Muscle of back (tissue), 13 donors: Measurements from ENCODE around the gene PTPRCAP. TPM values are rescaled to one million over a fixed set of nuclear protein-coding genes. Genes with fewer than 3 reads are reported as not detected.
"Not testable (repeated sequence)": the region's sequence is repeated elsewhere in the genome, so short reads cannot be mapped to it uniquely, and the experiment has no call there.

Source experiments
- DNase-seq, 3 donors: peaks; one replicate each; pipeline versions ENCODE4 v3.0.0 to v3.0.0-alpha.2; 2013
- long read RNA-seq, 9 donors: transcript quantifications; one replicate each; lab custom pipeline, GENCODE V29; 2026
- polyA plus RNA-seq, 10 donors: library from polyadenylated mRNA; unstranded; fragments of 120-200 nt; gene quantifications; one replicate each; pipeline ENCODE4 v1.2.1, GENCODE V29; 2013; ENCODE audit not compliant: insufficient read length in 10 of 10

PTPRCAP gene, protein sequence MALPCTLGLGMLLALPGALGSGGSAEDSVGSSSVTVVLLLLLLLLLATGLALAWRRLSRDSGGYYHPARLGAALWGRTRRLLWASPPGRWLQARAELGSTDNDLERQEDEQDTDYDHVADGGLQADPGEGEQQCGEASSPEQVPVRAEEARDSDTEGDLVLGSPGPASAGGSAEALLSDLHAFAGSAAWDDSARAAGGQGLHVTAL
- polyA plus RNA-seq: 1 to 10 TPM in 6 of 10 donors, under 1 TPM in 3, not detected in 1; 0.53 to 9.5 (median 1.2) TPM
- long read RNA-seq, donor 1: 0 reads
- long read RNA-seq, donor 2: 0 reads
- long read RNA-seq, donor 3: 0 reads
- long read RNA-seq, donor 4: 0 reads
- long read RNA-seq, donor 5, partial matches to known transcripts: 0 of 1 reads
- long read RNA-seq, donor 5, other reads (novel, unspliced or antisense): 0 of 1 reads
- long read RNA-seq, donor 6, partial matches to known transcripts: 0 of 1 reads
- long read RNA-seq, donor 6, other reads (novel, unspliced or antisense): 0 of 1 reads
- long read RNA-seq, donor 7, partial matches to known transcripts: 0 of 1 reads
- long read RNA-seq, donor 7, other reads (novel, unspliced or antisense): 0 of 1 reads
- long read RNA-seq, donor 8: 0 reads
- long read RNA-seq, donor 9: 0 reads

DNA sequence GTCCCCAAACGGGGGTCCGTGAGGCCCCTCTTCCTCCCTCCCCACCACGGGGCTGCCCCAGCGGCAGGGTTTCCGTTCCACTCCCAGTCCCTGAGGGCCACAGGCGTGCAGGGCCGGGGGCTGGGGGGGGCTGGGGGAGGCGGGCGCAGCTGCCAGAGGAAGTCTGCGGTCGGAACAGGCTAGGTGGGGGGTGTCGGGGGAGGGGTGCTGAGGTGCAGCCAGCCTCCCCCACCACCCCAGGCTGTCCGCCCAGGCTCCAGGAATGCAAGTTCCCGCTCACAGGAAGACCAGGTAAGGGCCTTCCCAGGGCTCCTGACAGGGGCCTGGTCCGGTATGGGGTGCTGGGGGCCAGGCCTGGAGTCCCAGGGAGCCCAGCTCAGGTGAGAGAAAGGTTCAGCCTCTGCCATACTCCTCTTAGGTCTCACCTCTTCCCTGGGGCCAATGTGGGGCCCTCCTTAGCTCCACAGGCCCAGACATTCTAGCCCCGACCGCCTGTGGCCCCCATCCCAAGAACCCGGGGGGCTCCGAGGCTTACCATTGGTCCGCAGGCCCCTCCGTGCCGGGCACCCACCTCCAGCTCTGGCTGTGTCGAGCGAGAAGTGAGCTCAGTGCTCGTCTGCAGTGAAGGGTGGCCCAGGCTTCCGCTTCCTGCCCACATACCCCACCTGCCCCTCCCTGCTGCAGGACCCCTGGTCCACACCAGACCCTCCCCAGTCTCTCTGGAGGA, at the start of gene PTPRCAP:
PTPRCAP (minus strand) TSS at position 601 of the 727 bp plus-strand sequence; CDS start at position 538, 63 bp downstream.
- DNase-seq: peak in 1 of 3 donors; percentile 21

DNA sequence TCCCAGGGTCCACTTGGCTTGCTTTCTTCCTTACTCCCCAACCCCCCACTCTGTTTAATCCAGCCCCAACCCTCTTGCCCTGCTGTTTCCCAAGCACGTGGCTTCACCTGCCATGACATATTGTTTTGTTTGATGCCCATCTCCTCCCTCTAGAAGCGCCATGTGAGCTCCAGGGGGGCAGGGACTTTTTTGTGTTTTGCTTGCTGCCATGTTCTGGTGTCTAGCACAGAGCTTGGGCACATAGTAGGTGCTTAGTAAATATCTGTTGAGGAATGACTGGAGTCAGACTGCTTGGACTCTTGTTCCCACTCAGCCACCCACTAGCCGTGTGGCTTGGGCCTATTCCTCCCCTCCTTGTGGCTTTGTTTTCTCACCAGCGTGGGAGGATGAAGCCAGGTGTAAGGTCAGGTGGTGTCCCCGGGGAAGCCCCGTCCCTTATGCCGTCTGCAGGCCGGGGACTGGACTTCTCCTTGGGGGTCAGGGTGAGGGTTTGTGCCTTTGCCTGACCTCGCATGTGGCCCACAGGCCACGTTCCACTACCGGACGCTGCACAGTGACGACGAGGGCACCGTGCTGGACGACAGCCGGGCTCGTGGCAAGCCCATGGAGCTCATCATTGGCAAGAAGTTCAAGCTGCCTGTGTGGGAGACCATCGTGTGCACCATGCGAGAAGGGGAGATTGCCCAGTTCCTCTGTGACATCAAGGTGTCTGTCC, 49.2 kb upstream of the PTPRCAP start:
- DNase-seq: no peak

DNA sequence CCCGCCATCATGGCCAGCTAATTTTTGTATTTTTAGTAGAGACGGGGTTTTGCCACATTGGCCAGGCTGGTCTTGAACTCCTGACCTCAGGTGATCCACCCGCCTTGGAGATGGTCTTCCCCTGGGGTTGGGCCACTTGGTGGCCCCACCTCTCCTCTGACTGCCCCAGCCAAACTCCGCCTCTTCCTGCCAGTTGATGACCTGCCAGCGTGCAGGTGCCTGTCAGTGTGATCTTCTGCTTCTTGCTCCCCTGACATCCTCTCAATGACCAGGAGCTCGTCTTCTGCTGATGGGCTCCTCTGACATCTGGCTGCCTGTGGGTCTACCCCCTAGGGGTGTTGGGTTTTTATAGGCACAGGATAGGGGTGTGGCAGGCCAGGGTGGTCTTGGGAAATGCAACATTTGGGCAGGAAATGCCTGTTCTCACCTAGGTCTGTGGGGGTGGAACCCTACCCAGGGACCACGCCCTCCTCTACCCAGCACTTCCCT, 48.4 kb upstream of the PTPRCAP start:
- DNase-seq: not testable (repeated sequence)

DNA sequence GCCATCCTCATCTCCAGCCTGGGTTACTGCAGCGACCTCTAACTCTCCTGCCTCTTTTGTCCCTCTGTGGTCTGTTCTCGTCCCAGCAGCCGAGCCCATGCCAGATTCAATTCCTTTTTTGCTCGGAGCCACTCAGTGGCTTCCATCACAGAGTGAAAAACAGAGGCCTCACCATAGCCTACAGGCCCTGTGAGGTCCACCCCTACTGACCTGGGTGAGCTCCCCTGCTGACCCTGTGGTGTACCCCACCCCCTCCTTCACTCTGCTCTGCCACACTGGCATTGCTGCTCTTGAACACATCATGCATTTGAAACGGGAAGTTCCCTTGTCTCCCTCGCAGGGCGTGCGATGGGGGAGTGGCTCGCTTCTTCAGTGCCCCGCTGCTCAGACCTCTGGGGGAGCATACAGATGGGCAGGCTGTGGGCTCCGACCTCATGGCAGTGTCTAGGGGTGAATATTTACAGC, 47.4 kb upstream of the PTPRCAP start:
- no peak for DNase-seq

DNA sequence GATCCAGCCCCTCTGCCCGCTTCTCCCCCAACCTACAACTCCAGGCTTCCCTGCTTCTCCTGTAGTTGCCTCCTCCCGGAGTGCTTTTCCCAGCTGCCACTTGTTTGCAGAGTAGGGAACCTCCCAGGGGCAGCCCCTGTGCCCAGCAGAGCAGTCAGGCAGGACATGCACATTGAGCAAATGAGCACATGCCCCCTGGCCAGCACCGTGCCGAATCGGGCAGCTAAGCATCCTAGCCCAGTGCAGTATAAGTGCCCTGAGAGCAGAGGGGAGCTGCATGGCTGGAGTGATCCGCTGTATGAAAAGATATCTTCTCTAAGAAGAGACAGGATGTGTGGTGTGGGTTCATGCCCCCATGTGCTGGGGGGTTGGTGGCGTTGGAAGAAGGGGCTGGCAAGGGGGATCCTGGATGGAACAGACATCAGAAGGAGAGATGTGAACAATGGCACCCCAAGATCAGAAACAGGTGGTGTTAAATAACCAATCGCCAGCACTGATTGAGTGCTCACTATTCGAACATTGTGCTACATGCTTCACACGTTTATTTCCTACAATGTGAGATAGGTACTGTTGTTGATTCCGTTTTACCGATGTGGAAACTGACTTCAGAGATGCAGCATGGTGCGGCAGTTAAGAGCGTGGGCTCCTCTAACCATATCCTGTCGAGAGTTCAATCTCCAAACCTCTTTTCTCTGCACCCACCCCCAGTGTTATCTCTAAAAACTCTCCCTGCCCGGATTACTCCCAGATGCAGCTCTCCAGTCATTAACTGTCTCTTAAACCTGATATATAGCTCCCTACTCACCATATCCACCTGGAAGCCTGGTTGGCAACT, 46.6 kb upstream of the PTPRCAP start:
- DNase-seq: no peak

DNA sequence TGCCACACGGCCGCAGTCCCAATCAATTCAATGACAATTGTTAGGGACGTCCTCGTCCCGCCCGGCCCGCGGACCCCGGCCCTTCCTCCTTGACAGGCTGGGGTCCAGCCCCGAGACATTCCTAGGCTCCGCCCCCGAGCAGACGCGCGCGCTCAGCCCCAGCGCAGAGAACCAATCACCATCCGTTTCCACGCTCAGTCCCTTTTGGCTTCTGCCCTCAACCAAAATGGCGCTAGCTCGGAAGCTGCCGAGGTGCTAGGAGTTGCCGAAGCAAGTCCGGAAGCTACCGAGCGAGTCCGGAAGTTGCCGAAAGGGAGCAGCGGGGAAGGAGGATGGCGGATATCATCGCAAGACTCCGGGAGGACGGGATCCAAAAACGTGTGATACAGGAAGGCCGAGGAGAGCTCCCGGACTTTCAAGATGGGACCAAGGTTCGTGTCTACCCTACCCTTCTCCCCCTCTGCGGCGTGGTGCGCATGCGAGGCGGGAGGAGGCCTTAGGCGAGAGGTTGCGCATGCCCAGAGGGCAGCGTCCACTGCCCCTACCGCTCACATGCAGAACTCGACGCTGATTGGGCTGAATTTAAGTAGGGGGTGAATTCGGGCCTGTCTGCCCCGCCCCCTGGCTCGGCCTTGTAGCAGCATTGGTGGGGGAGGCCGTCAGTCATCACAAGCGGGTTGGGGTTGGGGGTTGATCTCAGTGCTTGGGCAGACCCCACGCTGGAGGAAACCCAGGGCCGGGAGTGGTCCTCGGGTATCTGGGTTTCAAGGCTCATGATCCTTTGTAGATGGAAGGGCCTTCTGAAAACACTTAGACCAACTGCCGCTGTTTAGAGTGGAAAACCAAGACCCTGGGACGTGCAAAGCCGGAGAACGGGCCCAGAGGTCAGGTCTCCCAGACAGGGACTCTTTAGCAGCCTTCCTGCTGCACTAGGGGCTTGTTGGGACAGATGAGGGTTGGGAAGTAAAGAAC, 45.6 kb upstream of the PTPRCAP start, which contains the start of gene AIP:
AIP (plus strand) TSS at position 200 of the 972 bp plus-strand sequence; CDS start at position 333, 133 bp downstream.
- peak; percentile 98 to 100 (median 98) for DNase-seq

DNA sequence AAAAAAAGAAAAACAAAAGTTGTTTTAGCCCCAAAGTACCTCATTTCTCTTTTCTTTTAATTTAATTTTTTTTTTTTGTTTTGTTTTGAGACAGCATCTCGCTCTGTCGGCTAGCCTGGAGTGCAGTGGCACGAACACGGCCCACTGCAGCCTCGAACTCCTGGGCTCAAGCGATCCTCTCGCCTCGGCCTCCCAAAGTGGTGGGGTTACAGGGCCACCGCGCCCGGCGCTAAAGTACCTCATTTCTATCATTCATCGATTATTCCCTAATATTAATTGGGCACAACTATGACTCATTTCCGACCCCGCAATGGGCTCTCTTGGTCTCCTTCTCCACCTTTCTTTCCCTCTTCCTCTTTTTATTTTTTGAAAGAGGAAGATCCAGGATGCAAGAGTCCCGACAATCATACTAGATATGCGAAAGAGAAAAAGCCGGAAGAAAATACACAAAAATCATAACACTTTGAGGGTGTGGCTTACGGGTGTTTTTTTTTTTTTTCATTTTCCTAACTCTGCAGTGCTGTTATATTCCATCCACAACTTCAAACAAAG, 44.9 kb upstream of the PTPRCAP start:
- no peak for DNase-seq

DNA sequence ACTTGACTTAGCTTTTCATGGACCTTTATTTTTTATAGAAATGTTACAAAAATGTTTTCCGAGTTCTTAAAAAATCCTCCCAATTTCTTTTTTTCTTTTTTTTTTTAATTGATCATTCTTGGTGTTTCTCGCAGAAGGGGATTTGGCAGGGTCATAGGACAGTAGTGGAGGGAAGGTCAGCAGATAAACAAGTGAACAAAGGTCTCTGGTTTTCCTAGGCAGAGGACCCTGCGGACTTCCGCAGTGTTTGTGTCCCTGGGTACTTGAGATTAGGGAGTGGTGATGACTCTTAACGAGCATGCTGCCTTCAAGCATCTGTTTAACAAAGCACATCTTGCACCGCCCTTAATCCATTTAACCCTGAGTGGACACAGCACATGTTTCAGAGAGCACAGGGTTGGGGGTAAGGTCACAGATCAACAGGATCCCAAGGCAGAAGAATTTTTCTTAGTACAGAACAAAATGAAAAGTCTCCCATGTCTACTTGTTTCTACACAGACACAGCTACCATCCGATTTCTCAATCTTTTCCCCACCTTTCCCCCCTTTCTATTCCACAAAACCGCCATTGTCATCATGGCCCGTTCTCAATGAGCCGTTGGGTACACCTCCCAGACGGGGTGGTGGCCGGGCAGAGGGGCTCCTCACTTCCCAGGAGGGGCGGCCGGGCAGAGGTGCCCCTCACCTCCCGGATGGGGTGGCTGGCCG, 40.0 kb upstream of the PTPRCAP start:
- DNase-seq: not testable (repeated sequence)

DNA sequence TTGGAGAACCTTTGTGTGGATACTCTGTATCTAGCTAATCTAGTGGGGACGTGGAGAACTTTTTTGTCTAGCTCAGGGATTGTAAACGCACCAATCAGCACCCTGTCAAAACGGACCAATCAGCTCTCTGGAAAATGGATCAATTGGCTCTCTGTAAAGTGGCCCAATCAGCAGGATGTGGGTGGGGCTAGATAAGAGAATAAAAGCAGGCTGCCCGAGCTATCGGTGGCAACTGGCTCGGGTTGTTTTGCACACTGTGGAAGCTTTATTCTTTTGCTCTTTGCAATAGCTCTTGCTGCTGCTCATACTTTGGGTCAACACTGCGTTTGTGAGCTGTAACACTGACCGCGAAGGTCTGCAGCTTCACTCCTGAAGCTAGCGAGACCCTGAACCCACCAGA, 39.2 kb upstream of the PTPRCAP start:
- not testable (repeated sequence) for DNase-seq

DNA sequence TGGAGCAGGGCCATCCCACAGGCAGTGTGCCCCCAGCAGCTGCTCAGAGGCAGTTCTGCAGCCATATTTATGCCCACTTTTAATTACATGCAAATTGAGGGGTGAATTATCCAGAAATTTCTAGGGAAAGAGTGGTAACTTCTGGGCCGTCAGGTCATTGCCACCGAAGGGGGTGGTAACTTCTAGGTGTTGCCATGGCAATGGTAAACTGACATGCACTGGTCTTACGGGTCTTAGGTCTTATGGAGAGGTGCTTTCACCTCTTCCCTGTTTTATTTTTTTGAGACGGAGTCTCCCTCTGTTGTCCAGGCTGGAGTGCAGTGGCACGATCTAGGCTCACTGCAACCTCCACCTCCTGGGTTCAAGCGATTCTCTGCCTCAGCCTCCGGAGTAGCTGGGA, 35.4 kb upstream of the PTPRCAP start:
- DNase-seq: no peak

DNA sequence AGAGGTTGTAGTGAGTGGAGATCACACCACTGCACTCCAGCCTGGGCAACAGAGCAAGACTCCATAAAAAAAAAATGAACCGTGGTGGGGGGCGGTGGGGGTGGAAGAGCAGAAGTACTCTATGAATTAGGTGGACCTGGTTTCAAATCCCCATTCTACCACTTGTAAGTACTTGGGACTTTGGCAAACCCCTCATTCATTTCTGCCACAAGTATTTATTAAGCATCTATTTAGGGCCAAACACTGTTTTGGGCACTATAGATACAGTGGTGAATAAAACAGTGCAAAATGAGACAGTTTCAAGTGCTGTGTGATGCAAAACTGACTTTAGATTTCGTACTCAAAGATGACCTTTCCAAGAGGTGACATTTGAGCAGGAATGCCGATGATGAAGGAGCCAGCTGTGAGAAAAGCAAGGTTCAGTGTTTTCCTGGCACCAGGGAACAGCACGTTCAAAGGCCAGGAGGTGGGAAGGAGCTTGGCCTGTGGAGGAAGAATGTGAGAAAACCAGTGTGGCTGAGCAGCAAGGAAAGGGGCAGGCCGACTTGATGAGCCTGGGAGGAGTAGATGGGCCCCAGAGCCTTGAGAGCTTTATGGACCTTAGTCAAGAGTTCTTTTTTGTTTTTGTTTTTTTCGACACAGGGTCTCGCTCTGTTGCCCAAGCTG, 33.0 kb upstream of the PTPRCAP start:
- DNase-seq: no peak

DNA sequence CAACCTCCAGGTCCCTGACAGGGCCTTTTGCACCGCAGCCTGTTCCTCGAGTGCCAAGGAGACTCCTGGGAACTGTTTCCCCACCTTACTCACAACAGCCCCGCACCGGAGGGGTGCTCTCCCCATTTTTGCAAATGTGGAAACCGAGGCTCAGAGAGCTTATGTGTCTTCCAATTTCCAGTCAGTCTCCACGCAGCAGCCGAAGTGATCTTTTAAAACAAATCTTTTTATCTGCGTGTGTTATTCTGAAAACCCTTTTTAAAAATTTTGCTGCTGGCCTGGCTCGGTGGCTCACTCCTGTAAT, 32.0 kb upstream of the PTPRCAP start:
- DNase-seq: no peak

DNA sequence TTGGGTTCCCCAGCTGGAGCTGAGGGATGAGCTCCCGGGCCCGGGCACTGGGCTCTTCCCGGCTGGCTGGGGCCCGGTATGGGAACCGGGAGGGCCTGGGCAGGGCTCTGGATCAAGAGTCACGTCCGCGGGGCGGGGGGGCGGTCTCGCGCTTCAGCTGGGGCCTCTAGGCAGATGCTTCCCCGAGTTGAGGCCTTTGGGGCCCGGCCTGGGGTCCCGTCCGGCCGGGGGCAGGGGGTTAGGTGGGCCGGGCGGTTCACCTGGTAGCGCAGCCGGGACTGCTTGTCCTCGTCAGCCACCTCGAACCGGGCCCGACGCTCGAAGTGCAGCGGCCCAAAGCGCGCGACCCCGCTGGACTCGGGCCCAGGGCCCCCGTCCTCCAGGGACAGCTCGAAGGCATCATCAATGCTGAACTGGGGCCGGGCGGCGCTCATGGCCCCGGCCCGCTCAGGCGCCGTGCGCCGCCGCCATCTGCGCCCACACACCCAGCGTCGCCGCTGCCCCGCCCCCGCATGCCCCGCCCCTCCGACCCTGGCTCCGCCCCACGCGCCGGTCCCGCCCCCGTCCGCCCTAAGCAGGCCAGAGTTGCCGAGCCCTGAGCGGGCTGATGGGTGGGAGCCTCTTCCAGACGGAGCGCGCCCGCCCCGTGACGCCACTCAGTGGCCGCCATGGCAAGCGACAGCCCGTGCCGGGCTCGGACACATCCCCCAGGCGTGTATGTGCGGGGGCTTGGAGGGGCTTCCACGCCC, 31.5 kb upstream of the PTPRCAP start, which contains the start of gene TMEM134:
TMEM134 (minus strand) TSS at position 493 of the 749 bp plus-strand sequence; CDS start at position 434, 59 bp downstream.
- peak; percentile 91 to 96 (median 93) for DNase-seq

DNA sequence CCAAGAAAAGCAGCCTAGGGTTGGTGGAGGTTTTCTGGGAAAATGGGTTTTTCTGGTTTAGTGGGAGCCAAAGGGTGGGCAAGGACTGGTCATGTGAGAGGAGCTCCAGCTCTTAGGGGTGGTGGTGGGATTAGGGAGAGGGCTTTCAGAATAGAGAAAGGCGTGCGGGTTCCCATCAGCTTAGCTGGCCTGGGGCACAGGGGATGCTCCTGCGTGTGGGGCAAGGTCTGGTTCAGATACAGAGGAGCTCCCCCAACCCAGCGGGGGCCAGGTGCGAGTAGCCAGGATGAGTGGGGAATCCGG, 30.9 kb upstream of the PTPRCAP start:
- no peak for DNase-seq

DNA sequence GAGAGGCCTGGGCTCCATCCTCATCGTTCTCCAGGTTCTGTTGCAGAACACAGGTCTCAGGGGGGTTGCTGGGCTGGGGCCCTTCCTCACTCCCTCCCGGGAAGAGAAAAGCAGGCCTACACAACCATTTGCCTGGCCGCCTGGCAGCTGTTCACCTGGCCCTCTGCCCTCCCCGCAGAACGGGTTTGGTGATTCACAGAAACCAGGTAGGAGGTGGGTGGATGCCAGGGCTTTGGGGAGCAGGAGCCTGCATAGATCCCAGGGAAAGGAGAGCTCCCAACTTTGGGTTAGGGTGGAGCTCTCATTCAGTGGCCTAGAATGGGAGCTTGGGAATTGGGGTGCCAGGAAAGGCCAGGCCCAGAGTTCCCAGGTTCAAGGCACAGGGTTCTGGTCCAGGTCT, 30.6 kb upstream of the PTPRCAP start:
- no peak for DNase-seq

DNA sequence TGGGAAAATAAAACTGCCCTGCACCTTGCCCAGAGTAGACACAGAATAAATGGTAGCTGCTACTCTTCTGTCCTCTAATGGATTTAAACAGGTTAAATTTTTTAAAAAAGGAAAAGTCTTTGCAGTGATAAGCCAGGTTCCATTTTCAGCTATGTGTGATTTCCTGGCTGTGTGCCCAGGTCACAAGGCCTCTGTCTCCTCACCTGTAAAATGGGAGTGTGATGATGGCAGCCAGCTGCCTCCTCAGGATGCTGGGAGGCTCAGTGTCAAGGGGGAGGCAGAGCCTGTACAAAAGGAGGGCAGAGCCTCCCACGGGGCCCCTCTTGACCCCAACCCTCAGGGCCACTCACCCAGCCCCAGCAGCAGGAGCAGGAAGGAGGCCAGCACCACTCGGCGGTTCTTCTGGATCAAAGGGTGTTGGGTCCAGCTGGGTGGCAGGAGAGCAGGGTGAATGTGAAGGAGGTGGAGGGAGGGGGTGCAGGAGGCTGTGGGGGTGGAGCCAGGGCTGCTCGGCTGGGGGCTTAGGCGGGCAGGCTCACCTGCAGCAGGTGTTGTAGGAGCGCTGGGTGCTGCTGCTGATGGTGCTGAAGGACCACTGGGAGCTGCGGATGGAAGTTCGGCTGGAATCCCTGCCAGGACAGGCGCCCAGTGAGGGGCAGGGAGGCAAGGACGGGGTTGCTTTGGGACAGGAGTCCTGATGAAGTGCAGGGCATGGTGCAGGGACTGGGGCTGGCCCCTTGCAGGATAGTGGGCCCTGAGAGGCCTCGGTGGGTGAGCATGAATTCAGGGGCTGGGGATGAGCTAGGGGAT, 29.7 kb upstream of the PTPRCAP start:
- no peak for DNase-seq
